Brain pericyte (primary cell): ENCODE data around the gene LRATD1.
"Not testable (repeated sequence)": the region's sequence is repeated elsewhere in the genome, so short reads cannot be mapped to it uniquely, and the experiment has no call there.

ENCODE experiments used
- DNase-seq: peaks from one replicate; pipeline ENCODE4 v3.0.0-alpha.2; 2012; ENCODE audit warnings: low read depth, low spot score

Gene LRATD1

GRCh38 chr2:14632133-14632936 lies at the start of gene LRATD1:
Gene LRATD1 (plus strand): TSS chr2:14632717. CDS start chr2:14633980, 1,263 bp downstream.
- DNase-seq: no peak

GRCh38 chr2:14583059-14583458 lies 49.5 kb upstream of the LRATD1 start:
- DNase-seq: no peak

- no peak for DNase-seq
These were observed 48.7 kb upstream of the LRATD1 start for GRCh38 chr2:14583802-14584201.

- DNase-seq: no peak
These were observed 45.4 kb upstream of the LRATD1 start for GRCh38 chr2:14587119-14587518.

GRCh38 chr2:14601156-14601770 lies 31.3 kb upstream of the LRATD1 start:
- DNase-seq: no peak

GRCh38 chr2:14602309-14602708 lies 30.2 kb upstream of the LRATD1 start:
- no peak for DNase-seq

GRCh38 chr2:14603676-14604075 lies 28.8 kb upstream of the LRATD1 start:
- DNase-seq: no peak

GRCh38 chr2:14608245-14608644 lies 24.3 kb upstream of the LRATD1 start:
- no peak for DNase-seq

GRCh38 chr2:14614017-14614416 lies 18.5 kb upstream of the LRATD1 start:
- no peak for DNase-seq

GRCh38 chr2:14615121-14615520 lies 17.4 kb upstream of the LRATD1 start:
- no peak for DNase-seq

GRCh38 chr2:14615760-14616159 lies 16.8 kb upstream of the LRATD1 start:
- no peak for DNase-seq

GRCh38 chr2:14616342-14616741 lies 16.2 kb upstream of the LRATD1 start:
- no peak for DNase-seq

GRCh38 chr2:14616950-14617349 lies 15.6 kb upstream of the LRATD1 start:
- no peak for DNase-seq

- DNase-seq: no peak
These were observed 13.1 kb upstream of the LRATD1 start for GRCh38 chr2:14619441-14619840.

GRCh38 chr2:14621114-14621513 lies 11.4 kb upstream of the LRATD1 start:
- no peak for DNase-seq

- no peak for DNase-seq
These were observed 10.5 kb upstream of the LRATD1 start for GRCh38 chr2:14621906-14622549.

- DNase-seq: not testable (repeated sequence)
These were observed 10.0 kb upstream of the LRATD1 start for GRCh38 chr2:14622550-14622939.

GRCh38 chr2:14623237-14623636 lies 9.3 kb upstream of the LRATD1 start:
- DNase-seq: no peak

GRCh38 chr2:14626873-14627272 lies 5.6 kb upstream of the LRATD1 start:
- DNase-seq: no peak

GRCh38 chr2:14628901-14629300 lies 3.6 kb upstream of the LRATD1 start:
- no peak for DNase-seq

- no peak for DNase-seq
These were observed 994 bp upstream of the LRATD1 start for GRCh38 chr2:14631406-14632040.

GRCh38 chr2:14633061-14633460 lies 544 bp downstream of the LRATD1 start:
- no peak for DNase-seq
